Activated CD8-positive, alpha-beta T cell treated with anti-CD3 and anti-CD28 coated beads for 36 hours (primary cell): ENCODE measurements around the gene AHCYL2. TPM values are rescaled to one million over a fixed set of nuclear protein-coding genes. Genes with fewer than 3 reads are reported as not detected.

Source experiments
- ATAC-seq: fragments of 200-7000 bp; cut with Tn5 transposase; one replicate; pipeline ENCODE4 v1.10.0; 2021; ENCODE audit warnings: mild to moderate bottlenecking, moderate library complexity
- CTCF ChIA-PET: fragments of 350-600 bp; sonication (Branson Sonifier 250); formaldehyde crosslinking; loops from one replicate; lab custom pipeline; 2021; ENCODE audit warnings: antibody characterized with exemption; lab: Charles Lee
- POLR2A ChIA-PET: fragments of 350-600 bp; sonication (Branson Sonifier 250); formaldehyde crosslinking; loops from one replicate; lab custom pipeline; 2021; ENCODE audit warnings: antibody characterized with exemption; lab: Charles Lee
- DNase-seq: peaks from one replicate; pipeline ENCODE4 v3.0.0-alpha.2; 2020
- H3K27ac Mint-ChIP-seq: one replicate; pipeline ENCODE4 v1.8.0; 2021; ENCODE audit warnings: mild to moderate bottlenecking, mixed read lengths
- H3K27me3 Mint-ChIP-seq: one replicate; pipeline ENCODE4 v1.8.0; 2021; ENCODE audit warnings: mixed read lengths
- H3K36me3 Mint-ChIP-seq: one replicate; pipeline ENCODE4 v1.8.0; 2021; ENCODE audit warnings: low read depth, mixed read lengths
- H3K4me1 Mint-ChIP-seq: one replicate; pipeline ENCODE4 v1.8.0; 2021; ENCODE audit warnings: low read depth, mixed read lengths
- H3K4me3 Mint-ChIP-seq: one replicate; pipeline ENCODE4 v1.8.0; 2021; ENCODE audit warnings: mild to moderate bottlenecking, moderate library complexity, mixed read lengths
- H3K9me3 Mint-ChIP-seq: one replicate; pipeline ENCODE4 v1.8.0; 2021; ENCODE audit warnings: mixed read lengths
- CTCF ChIP-seq: fragments of 200-600 bp; IDR thresholded peaks from one replicate; pipeline ENCODE4 v1.8.0; 2022; ENCODE audit warnings: antibody characterized with exemption, mild to moderate bottlenecking
- intact Hi-C: fragments of 100-400 bp; cut with micrococcal nuclease; formaldehyde crosslinking; loops from one replicate; pipeline ENCODE4 v1.10.0; 2022
- total RNA-seq, 2 experiments: library from RNA; stranded (reverse); gene quantifications; one replicate each; pipeline ENCODE4 v1.2.3, GENCODE V29; 2021

The AHCYL2 gene
- total RNA-seq, 2 experiments from 2014 or later, result 8.1 to 9.6 TPM

GRCh38 chr7:129341816-129342806 lies 117.3 kb downstream of the AHCYL2 start:
- Mint-ChIP-seq H3K4me3 (no peak overlapping the region), H3K27ac (no peak overlapping the region), H3K4me1 (peaks cover 31% of the 10 kb centered on the region), H3K27me3 (no peaks in the 10 kb centered on the region), H3K9me3 (no peaks in the 10 kb centered on the region), H3K36me3 (peaks cover 2% of the 10 kb centered on the region)
- ATAC-seq (no peak), DNase-seq (no peak)
- POLR2A ChIA-PET, result interaction anchor here (0.8 kb wide), 1 partner anchor 124 kb away, joined by 3 read pairs; no protein-coding TSS in a partner anchor
- intact Hi-C loops, result loop anchor here (10.0 kb wide), 1 partner anchor 483 kb away; no protein-coding TSS in a partner anchor
- TF ChIP-seq CTCF, result no peak
- CTCF ChIA-PET, result interaction anchor here (0.5 to 6.4 kb wide), 25 partner anchors 8 to 266 kb away, joined by 3 to 54 read pairs (median 4); partner anchors contain the start of gene STRIP2

- Mint-ChIP-seq H3K4me1 (peaks cover 31% of the 10 kb centered on the region), H3K27ac (no peak overlapping the region), H3K27me3 (no peaks in the 10 kb centered on the region), H3K9me3 (no peaks in the 10 kb centered on the region), H3K4me3 (no peak overlapping the region), H3K36me3 (peaks cover 2% of the 10 kb centered on the region)
- ATAC-seq (peak; percentile 50), DNase-seq (peak; percentile 16)
- TF ChIP-seq CTCF, result peak; percentile 83
- intact Hi-C loops, result loop anchor here (10.0 kb wide), 1 partner anchor 482 kb away; no protein-coding TSS in a partner anchor
- ChIA-PET POLR2A (interaction anchor here (0.8 kb wide), 1 partner anchor 125 kb away, joined by 3 read pairs; no protein-coding TSS in a partner anchor), CTCF (interaction anchor here (0.5 to 6.4 kb wide), 25 partner anchors 9 to 265 kb away, joined by 3 to 54 read pairs (median 4); partner anchors contain the start of gene STRIP2)
Measured at GRCh38 chr7:129343099-129343700, 118.4 kb downstream of the AHCYL2 start.

DNA sequence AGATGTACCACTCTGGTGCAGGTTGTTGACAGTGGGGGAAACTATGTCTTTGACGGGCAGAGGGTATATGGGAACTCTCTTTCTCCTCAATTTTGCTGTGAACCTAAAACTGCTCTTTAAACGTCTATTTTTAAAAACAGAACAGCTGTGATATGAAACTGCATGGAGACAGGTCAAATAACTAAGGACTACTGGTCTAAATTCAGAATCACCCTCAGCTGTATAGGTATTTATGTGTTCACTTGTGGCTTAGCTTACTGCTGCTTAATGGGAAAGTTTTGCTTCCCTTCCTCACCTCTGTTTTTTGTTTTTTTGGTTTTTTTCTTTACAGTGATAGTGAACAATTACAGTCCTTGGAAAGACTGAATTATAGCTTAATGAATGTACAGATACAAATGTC lies 122.5 kb downstream of the AHCYL2 start:
- H3K27me3 Mint-ChIP-seq, result no peaks in the 10 kb centered on the region
- no peak for ATAC-seq
- POLR2A ChIA-PET, result no interaction called here
- intact Hi-C loops, result loop anchor here (10.0 kb wide), 1 partner anchor 477 kb away; no protein-coding TSS in a partner anchor
- no peak for DNase-seq
- H3K36me3 Mint-ChIP-seq, result peaks cover 3% of the 10 kb centered on the region
- TF ChIP-seq CTCF, result no peak
- H3K4me1 Mint-ChIP-seq, result peaks cover 27% of the 10 kb centered on the region
- H3K4me3 Mint-ChIP-seq, result no peak overlapping the region
- CTCF ChIA-PET, result interaction anchor here (1.2 to 2.5 kb wide), 2 partner anchors 21 to 129 kb away, joined by 7 to 20 read pairs; no protein-coding TSS in a partner anchor
- no peaks in the 10 kb centered on the region for H3K9me3 Mint-ChIP-seq
- H3K27ac Mint-ChIP-seq, result no peak overlapping the region

GRCh38 chr7:129348023-129348740 lies 123.4 kb downstream of the AHCYL2 start:
- intact Hi-C loops, result loop anchor here (10.0 kb wide), 1 partner anchor 477 kb away; no protein-coding TSS in a partner anchor
- peaks cover 27% of the 10 kb centered on the region for H3K4me1 Mint-ChIP-seq
- TF ChIP-seq CTCF, result no peak
- H3K27me3 Mint-ChIP-seq, result no peaks in the 10 kb centered on the region
- ChIA-PET POLR2A (no interaction called here), CTCF (interaction anchor here (1.2 to 2.5 kb wide), 3 partner anchors 19 to 130 kb away, joined by 7 to 20 read pairs (median 8); no protein-coding TSS in a partner anchor)
- DNase-seq (no peak), ATAC-seq (no peak)
- no peak overlapping the region for H3K27ac Mint-ChIP-seq
- H3K9me3 Mint-ChIP-seq, result no peaks in the 10 kb centered on the region
- H3K36me3 Mint-ChIP-seq, result peaks cover 3% of the 10 kb centered on the region
- H3K4me3 Mint-ChIP-seq, result no peak overlapping the region
